WI38 (cell line): Measurements from ENCODE around the gene TENM4.

Experiments
- H3K4me3 ChIP-seq: 2 replicates; pipeline ENCODE4 v1.5.1; 2011; ENCODE audit warnings: low read depth, mild to moderate bottlenecking, control low read depth, low read length
- TF ChIP-seq, protein P1 (sequence below): IDR thresholded peaks from 2 replicates; pipeline ENCODE4 v1.5.1; 2012; ENCODE audit warnings: low read depth, mild to moderate bottlenecking, control low read depth, low read length

TENM4 gene

DNA sequence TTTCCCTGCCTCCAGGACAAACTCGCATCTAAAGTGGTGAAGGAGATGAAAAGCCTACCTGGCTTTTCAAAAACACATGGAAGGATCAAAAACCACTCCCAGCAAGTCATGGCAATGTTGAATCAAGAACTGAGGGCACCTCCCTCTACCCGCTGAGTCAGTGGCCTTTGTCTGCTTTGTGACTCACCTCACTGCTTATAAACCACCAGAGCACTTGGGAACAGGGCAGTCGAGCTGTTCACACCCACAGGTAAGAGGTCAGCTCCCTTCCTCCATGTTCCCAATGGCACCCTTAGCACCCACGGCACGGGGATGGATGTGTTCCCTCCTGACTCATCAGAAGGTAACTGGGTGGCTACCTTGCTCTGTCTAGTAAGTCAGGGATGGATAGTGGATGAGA lies 21.7 kb downstream of the TENM4 start:
- no peak overlapping the region for H3K4me3 ChIP-seq
- TF ChIP-seq, protein P1, sequence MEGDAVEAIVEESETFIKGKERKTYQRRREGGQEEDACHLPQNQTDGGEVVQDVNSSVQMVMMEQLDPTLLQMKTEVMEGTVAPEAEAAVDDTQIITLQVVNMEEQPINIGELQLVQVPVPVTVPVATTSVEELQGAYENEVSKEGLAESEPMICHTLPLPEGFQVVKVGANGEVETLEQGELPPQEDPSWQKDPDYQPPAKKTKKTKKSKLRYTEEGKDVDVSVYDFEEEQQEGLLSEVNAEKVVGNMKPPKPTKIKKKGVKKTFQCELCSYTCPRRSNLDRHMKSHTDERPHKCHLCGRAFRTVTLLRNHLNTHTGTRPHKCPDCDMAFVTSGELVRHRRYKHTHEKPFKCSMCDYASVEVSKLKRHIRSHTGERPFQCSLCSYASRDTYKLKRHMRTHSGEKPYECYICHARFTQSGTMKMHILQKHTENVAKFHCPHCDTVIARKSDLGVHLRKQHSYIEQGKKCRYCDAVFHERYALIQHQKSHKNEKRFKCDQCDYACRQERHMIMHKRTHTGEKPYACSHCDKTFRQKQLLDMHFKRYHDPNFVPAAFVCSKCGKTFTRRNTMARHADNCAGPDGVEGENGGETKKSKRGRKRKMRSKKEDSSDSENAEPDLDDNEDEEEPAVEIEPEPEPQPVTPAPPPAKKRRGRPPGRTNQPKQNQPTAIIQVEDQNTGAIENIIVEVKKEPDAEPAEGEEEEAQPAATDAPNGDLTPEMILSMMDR, result no peak

DNA sequence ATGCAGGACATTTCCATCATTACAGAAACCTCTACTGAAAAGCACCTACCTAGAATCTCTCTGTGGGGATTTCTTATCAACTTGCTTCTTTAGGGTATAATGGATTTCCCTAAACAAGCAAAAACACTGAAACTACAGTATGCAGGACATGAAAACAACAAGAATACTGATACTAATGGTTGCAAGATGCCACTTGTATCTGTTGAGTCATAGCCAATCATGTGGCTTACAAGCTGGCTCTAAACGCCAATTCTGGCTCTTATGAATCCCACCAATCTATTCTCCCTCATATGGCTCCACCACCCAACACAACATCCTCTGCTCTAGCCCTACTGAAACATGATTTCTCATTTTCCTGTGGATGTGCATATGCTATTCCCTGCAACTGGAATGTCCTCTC lies 22.6 kb downstream of the TENM4 start:
- TF ChIP-seq, protein P1, result no peak
- H3K4me3 ChIP-seq, result no peak overlapping the region

GRCh38 chr11:79417069-79417920 lies 23.5 kb downstream of the TENM4 start:
- H3K4me3 ChIP-seq, result no peak overlapping the region
- TF ChIP-seq, protein P1, result no peak

GRCh38 chr11:79415912-79416311 lies 24.9 kb downstream of the TENM4 start:
- TF ChIP-seq, protein P1, result no peak
- H3K4me3 ChIP-seq, result no peak overlapping the region

DNA sequence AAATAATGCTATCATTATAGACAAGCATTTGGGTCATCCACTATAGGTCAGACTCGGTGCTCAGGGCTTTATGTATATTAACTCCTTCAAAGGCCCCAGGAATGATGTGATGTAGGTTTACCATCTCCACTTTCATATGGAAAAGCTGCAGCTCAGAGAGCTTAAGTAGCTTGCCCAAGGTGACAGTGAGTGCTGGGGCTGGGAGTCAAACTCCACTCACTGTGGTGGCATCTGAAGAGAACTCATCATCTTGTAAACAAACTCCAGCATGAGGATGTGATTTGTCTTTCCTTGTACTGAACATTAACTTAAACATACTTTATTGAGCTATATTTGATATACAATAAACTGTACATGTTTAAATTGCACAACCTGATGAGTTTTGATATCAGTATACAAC lies 25.4 kb downstream of the TENM4 start:
- TF ChIP-seq, protein P1, result no peak
- H3K4me3 ChIP-seq, result no peak overlapping the region

- H3K4me3 ChIP-seq, result peak overlapping the region; percentile 3; the same call in 1 of the 2 replicates
- TF ChIP-seq, protein P1, result no peak
These were observed 26.0 kb downstream of the TENM4 start for GRCh38 chr11:79414644-79415317.

DNA sequence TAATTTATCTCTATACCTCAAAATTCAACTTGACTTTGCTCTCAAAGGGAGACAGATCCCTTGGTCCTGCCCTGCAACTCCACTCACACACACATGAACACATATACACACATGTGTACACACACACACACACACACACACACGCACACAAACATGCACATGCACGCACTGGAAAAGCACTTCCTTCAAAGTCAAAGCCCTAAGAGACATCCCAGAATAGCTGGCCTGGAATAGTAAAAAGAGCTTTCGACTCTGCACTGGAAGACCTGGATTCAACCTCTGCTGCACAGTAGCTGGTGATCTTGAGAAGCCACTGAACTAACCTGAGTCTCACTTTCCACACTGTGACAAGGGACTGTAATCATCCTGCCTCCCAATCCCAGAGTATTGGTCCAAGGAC lies 26.8 kb downstream of the TENM4 start:
- TF ChIP-seq, protein P1, result no peak
- H3K4me3 ChIP-seq, result no peak overlapping the region
